ENCODE results near the gene LHFPL2.

GRCh38 chr5:78557601-78558000 lies 91.0 kb downstream of the LHFPL2 start:
- no peak for TF ChIP-seq CTCF (IDR thresholded peaks at IDR 0.05)
- no peak for TF ChIP-seq POLR2A (IDR thresholded peaks at IDR 0.05)

Measured in suprapubic skin (tissue), 3 donors.